Ishikawa (cell line): ENCODE results near the gene ABCE1.

Source experiments
- CEBPB ChIP-seq: IDR thresholded peaks from 2 replicates; pipeline ENCODE4 v1.6.1; 2012
- CREB1 ChIP-seq: IDR thresholded peaks from 2 replicates; pipeline ENCODE4 v1.6.1; 2012; ENCODE audit warnings: low read depth
- EGR1 ChIP-seq: IDR thresholded peaks from 2 replicates; pipeline ENCODE4 v1.6.1; 2012
- EP300 ChIP-seq: IDR thresholded peaks from 2 replicates; pipeline ENCODE4 v1.6.1; 2012; ENCODE audit warnings: borderline replicate concordance
- FOXM1 ChIP-seq: IDR thresholded peaks from 2 replicates; pipeline ENCODE4 v1.6.1; 2012; ENCODE audit warnings: low read depth, borderline replicate concordance
- NFIC ChIP-seq: IDR thresholded peaks from 2 replicates; pipeline ENCODE4 v1.6.1; 2012
- RAD21 ChIP-seq: IDR thresholded peaks from 2 replicates; pipeline ENCODE4 v1.6.1; 2012; ENCODE audit warnings: low read depth
- TAF1 ChIP-seq: IDR thresholded peaks from 2 replicates; pipeline ENCODE4 v1.6.1; 2012; ENCODE audit warnings: low read depth, mild to moderate bottlenecking
- TCF12 ChIP-seq: IDR thresholded peaks from 2 replicates; pipeline ENCODE4 v1.6.1; 2012; ENCODE audit warnings: low read depth
- TEAD4 ChIP-seq: IDR thresholded peaks from 2 replicates; pipeline ENCODE4 v1.6.1; 2012
- YY1 ChIP-seq: IDR thresholded peaks from 2 replicates; pipeline ENCODE4 v1.6.1; 2012; ENCODE audit warnings: low read depth
- ZBTB7A ChIP-seq: IDR thresholded peaks from 2 replicates; pipeline ENCODE4 v1.6.1; 2012; ENCODE audit warnings: low read depth
- TF ChIP-seq, protein P1 (sequence below): IDR thresholded peaks from 2 replicates; pipeline ENCODE4 v1.6.1; 2012
- TF ChIP-seq, protein P2 (sequence below): IDR thresholded peaks from 2 replicates; pipeline ENCODE4 v1.6.1; 2012; ENCODE audit warnings: low read depth, mild to moderate bottlenecking
- TF ChIP-seq, protein P3 (sequence below): IDR thresholded peaks from 2 replicates; pipeline ENCODE4 v1.6.1; 2012

Gene ABCE1

DNA sequence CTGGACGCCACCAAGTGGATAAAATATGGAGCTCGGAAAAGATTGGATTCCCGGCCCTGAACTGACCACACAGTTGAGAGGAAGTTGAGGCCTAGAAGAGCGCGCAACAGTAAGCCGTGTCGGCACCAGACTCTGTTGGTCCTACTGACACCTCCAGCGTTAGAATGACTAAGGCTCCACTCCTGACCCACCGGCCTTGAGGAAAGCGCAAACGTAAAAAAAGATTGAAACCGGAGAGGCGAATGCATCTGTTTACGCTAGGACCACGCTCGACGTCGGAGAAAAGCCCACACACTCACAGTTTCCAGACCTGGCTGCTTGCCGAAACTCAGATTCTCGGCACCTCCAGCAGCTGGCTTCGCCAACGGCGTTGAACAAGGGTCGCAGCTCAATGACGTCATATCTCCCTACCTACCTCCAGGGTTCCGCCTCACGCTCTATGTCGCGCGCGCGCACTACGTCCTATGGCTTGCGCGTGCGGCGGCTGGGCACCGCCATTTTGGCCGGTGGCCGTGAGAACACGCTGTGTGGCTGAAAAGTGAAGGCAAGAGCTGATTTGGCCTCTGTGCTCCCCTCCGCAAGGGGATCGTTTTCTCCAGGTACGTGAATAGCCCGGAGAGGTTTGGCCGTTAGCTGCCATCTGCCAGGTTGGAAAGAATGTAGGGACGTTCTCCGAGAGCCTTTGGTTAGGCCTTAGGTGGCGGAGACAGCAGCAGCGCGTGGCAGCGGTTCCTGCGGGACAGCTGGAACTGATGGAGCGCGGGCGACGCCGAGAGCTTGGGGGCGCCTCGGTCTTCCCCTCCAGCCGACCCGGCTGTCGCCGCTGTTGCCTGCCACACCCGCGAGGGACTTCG, at the start of gene ABCE1, which contains the start of gene ANAPC10:
Gene ABCE1, plus strand, starts transcription at position 491 of the 854 bp plus-strand sequence. CDS start 6,102 bp downstream, outside the sequence.
Gene ANAPC10, minus strand, starts transcription at position 376 of the 854 bp plus-strand sequence. CDS start 2,097 bp downstream, outside the sequence.
- TF ChIP-seq RAD21 (peak; percentile 22; the same call in 1 of the 2 replicates), NFIC (peak; percentile 76), YY1 (peak; percentile 97), ZBTB7A (no peak), TAF1 (peak; percentile 92), CREB1 (peak; percentile 92), CEBPB (no peak), TEAD4 (0 out of 2 replicates have a peak, but pooled peaks have one; percentile 37), EP300 (no peak), TCF12 (peak; percentile 46), EGR1 (no peak), FOXM1 (peak; percentile 5; the same call in 1 of the 2 replicates)
- TF ChIP-seq, protein P1, sequence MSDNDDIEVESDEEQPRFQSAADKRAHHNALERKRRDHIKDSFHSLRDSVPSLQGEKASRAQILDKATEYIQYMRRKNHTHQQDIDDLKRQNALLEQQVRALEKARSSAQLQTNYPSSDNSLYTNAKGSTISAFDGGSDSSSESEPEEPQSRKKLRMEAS: peak; percentile 97
- TF ChIP-seq, protein P2, sequence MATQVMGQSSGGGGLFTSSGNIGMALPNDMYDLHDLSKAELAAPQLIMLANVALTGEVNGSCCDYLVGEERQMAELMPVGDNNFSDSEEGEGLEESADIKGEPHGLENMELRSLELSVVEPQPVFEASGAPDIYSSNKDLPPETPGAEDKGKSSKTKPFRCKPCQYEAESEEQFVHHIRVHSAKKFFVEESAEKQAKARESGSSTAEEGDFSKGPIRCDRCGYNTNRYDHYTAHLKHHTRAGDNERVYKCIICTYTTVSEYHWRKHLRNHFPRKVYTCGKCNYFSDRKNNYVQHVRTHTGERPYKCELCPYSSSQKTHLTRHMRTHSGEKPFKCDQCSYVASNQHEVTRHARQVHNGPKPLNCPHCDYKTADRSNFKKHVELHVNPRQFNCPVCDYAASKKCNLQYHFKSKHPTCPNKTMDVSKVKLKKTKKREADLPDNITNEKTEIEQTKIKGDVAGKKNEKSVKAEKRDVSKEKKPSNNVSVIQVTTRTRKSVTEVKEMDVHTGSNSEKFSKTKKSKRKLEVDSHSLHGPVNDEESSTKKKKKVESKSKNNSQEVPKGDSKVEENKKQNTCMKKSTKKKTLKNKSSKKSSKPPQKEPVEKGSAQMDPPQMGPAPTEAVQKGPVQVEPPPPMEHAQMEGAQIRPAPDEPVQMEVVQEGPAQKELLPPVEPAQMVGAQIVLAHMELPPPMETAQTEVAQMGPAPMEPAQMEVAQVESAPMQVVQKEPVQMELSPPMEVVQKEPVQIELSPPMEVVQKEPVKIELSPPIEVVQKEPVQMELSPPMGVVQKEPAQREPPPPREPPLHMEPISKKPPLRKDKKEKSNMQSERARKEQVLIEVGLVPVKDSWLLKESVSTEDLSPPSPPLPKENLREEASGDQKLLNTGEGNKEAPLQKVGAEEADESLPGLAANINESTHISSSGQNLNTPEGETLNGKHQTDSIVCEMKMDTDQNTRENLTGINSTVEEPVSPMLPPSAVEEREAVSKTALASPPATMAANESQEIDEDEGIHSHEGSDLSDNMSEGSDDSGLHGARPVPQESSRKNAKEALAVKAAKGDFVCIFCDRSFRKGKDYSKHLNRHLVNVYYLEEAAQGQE: no peak
- TF ChIP-seq, protein P3, sequence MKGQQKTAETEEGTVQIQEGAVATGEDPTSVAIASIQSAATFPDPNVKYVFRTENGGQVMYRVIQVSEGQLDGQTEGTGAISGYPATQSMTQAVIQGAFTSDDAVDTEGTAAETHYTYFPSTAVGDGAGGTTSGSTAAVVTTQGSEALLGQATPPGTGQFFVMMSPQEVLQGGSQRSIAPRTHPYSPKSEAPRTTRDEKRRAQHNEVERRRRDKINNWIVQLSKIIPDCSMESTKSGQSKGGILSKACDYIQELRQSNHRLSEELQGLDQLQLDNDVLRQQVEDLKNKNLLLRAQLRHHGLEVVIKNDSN: no peak

DNA sequence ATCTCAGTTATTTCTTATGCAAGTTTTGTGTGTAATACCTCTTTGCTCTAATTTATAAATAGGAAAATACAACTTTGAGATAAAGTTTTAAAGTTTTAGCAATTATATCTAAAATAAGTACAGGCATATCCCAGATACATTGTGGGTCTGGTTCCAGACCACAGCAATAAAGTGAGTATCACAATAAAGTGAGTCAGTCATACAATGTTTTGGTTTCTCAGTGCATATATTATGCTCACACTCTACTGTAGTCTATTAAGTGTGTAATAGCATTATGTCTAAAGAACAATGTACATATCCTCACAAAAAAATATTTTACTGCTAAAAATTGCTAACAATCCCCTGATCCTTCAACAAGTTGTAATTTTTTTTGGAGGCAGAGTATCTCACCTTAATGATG, 49.3 kb upstream of the ABCE1 start:
- no peak for TF ChIP-seq TAF1
- TF ChIP-seq, protein P3: no peak
- no peak for TF ChIP-seq NFIC
- TF ChIP-seq, protein P1: no peak
- no peak for TF ChIP-seq ZBTB7A
- TF ChIP-seq EGR1: no peak
- TF ChIP-seq CREB1: no peak
- TF ChIP-seq RAD21: no peak
- no peak for TF ChIP-seq FOXM1
- TF ChIP-seq TEAD4: no peak
- no peak for TF ChIP-seq EP300
- TF ChIP-seq TCF12: no peak
- TF ChIP-seq YY1: no peak
- no peak for TF ChIP-seq CEBPB
- TF ChIP-seq, protein P2: no peak

DNA sequence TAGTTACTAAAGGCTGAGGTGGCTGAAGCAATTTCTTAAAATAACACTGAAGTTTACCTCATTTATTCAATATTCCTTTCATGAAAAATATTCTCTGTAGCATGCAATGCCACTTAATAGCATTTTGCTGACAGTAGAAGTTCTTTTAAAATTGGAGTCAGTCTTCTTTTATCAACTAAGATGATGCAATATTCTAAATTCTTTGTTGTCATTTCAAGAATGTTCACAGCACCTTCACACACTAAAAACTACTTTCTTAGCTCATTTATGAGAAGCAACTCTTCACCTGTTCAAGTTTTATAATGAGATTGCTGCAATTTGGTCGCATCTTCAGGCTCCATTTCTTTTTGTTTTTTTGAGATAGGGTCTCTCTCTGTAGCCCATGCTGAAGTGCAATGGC, 48.9 kb upstream of the ABCE1 start:
- TF ChIP-seq, protein P3: no peak
- TF ChIP-seq TAF1 (no peak), CEBPB (no peak)
- TF ChIP-seq, protein P1: no peak

DNA sequence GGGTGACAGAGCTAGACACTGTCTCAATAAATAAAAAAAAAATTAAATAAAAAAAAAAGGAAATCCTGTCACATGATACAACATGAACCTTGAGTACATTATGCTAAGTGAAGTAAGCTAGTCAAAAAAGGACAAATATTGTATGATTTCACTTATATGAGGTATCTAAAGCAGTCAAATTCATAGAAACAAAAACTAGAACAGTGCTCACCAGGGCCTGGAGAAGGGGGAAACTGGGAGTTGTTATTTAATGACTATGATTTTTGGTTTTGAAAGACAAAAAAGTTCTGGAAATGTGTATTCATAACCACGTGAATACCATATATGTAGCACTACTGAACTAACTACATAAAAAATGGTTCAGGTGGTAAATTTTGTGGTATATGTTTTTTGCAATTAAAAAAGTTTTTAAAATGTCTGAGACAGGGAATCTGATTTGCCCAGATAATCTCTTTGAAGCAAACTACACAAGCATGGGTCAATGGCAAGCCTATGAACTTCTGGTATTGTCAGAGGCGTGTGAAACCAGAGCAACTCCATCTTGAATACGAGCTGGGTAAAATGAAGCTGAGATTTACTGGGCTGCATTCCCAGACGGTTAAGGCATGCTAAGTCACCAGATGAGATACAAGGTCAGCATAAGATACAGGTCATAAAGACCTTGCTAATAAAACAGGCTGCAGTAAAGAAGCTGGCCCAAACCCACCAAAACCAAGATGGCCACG, 42.4 kb upstream of the ABCE1 start:
- TF ChIP-seq, protein P3: no peak
- no peak for TF ChIP-seq TAF1
- no peak for TF ChIP-seq EP300
- TF ChIP-seq ZBTB7A: no peak
- no peak for TF ChIP-seq CREB1
- no peak for TF ChIP-seq TCF12
- no peak for TF ChIP-seq RAD21
- no peak for TF ChIP-seq YY1
- TF ChIP-seq, protein P2: no peak
- no peak for TF ChIP-seq CEBPB
